Caki2 (cell line): ENCODE data around the gene TP53BP2. TPM values are rescaled to one million over a fixed set of nuclear protein-coding genes. Genes with fewer than 3 reads are reported as not detected.
"Not testable (repeated sequence)": the region's sequence is repeated elsewhere in the genome, so short reads cannot be mapped to it uniquely, and the experiment has no call there.

Source experiments
- DNase-seq: peaks from one replicate; pipeline ENCODE4 v3.0.0-alpha.2; 2015; ENCODE audit warnings: low read depth
- in situ Hi-C: cut with HindIII; loops from 2 replicates; pipeline ENCODE4 v1.10.0; 2016; ENCODE audit warnings: low sequenced_read_pairs, low pct_unique_long_range_greater_than_20kb, mixed read lengths
- total RNA-seq: library from RNA; depleted of rRNA; stranded (reverse); fragments of >200 nt; shearing (Covaris generic); gene quantifications from 2 replicates; pipeline ENCODE4 v1.2.3, GENCODE V29; 2014; ENCODE audit warnings: low replicate concordance

TP53BP2 gene
- total RNA-seq, 1 experiment from 2014 or later, result 31.8 TPM

DNA sequence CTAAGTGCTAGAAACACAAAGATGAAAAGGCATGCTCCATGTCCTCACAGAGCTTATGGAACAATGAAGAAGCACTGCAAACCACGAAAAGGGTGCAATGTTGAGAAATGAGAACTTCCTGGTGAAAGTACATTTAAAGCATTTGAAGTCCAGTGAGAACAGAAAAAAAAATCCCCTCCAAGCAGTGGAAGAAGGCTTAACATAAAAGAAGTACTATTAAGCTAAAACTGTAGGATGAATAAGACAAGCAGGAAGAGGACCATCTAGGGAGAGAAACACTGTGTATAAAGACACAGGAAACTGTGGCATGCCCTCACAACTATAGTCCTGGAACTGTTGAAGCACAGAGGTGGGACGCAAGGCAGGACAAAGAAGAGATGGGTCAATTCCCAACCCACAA lies 10.0 kb downstream of the TP53BP2 start:
- DNase-seq, result no peak
- in situ Hi-C loops, result no loop called here

GRCh38 chr1:223834660-223835263 lies 11.0 kb downstream of the TP53BP2 start:
- DNase-seq, result no peak
- in situ Hi-C loops, result no loop called here

DNA sequence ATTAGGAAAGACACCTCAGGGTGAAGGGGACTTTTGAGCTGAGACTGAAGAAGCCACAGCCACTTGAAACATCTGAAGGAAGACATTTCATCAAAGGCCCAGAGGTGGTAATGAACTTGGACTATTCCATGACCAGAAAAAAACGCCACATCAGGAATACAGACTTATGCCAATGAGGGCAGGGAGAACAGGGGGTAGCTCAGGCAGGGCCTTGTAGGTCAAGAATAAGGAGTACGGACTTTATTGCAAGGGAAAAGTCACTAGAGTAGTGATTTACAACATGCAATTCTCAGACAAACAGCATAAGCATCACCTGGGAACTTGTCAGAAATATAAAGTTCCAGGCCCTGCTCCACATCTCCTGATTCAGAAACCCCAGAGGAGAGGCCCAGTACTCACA lies 11.8 kb downstream of the TP53BP2 start:
- in situ Hi-C loops, result no loop called here
- DNase-seq, result no peak

DNA sequence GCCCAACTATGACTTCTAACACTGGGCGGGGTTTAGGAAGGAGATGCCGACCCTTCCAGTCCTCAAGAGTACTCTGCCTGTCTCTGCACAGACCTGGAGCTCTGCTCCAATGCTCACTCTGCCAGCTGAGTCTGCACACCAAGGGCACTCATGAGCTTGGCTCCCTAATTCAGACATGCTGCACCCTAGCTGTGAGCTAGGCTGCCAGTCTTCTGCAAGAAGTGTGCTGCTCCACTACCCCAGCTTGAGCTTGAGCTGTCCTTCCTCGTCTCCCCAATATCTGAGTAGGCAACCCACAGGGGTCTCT lies 13.2 kb downstream of the TP53BP2 start:
- no peak for DNase-seq
- in situ Hi-C loops, result no loop called here

DNA sequence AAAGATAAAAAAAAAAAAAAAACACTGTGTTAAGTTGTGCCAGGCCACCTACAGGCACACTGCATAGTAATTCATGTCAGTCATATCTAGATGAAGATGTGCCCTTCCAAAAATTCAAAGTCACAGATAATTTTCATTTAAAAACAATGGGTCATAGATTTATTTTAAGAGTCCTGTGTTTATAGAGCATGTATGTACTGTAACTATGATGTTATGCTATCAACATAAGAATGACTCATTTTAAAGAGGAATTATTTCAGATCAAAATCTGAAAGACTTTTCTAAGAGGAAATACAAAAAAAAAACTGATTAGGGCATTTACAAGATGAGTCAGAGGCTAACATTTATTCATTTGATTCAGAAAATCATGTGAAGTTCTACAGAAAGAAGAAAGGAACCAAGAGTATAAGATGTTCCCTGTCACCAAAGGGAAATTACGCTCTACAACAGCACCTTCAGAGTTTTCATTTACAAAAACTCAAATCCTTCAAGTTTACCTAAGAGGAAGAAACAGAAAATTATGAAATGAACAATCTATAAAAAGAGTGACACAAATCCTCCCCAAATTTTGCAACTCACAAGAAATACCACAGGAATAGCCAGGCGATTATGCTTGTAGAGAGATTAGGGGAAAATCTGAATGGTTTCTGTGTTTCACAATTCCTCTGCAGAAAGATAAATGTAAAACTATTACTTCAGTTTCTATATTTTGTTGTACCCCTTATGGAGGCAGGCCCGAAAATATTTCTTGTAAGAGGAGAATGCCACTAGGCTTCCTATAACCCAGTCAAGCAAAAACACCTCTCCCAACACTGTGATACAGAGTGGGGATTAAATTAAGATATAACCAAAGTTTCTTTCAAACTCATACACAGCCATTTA lies 13.8 kb downstream of the TP53BP2 start:
- in situ Hi-C loops, result no loop called here
- DNase-seq, result peak; percentile 72

DNA sequence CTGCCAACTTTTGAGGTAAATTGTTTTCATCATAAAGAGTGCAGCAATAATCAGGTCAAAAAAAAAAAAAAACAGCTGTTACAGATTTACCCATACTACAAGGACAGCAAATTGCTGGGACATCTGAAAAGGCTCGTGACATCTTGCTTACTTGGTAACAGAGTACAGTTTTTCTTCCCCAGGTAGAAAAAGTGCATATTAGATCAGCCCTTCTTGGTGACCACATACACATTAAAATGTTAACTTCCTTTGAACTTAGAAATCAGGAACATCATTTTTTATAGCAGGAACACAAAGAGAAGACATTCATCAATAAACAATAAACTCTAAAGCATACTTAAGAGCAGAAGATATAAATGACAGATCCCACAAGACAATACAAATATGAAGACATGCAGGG lies 16.1 kb downstream of the TP53BP2 start:
- in situ Hi-C loops, result no loop called here
- no peak for DNase-seq

DNA sequence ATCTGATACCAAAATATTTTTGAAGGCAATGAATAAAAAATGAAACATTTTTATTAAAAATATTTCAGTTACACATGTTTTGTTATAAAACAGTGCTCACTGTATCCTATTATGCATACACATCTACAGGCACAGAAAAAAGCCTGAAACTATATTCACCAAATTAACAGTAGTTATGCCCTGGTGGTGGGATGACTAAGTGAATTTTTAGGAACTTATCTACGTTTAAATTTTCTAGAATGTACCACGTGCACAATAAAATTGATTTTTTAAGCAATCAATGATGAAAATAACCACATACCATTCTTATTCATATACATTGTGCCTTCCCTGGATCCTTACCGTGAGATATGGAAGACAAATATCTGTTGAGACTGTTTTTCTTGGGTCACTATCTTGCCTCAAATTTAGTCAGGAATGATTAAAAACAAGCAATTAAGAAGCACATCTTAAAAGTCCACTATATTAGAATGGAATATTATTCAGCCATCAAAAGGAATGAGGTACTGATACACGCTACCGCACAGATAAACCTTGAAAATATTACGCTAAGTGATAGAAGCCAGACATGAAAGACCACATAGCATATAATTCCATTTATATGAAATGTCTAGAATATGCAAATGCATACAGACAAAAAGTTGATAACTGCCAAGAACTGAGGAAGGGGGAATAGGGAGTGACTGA lies 17.4 kb downstream of the TP53BP2 start:
- DNase-seq, result no peak
- in situ Hi-C loops, result no loop called here

- DNase-seq, result no peak
- in situ Hi-C loops, result no loop called here
Measured at GRCh38 chr1:223827193-223827663, 18.5 kb downstream of the TP53BP2 start.

DNA sequence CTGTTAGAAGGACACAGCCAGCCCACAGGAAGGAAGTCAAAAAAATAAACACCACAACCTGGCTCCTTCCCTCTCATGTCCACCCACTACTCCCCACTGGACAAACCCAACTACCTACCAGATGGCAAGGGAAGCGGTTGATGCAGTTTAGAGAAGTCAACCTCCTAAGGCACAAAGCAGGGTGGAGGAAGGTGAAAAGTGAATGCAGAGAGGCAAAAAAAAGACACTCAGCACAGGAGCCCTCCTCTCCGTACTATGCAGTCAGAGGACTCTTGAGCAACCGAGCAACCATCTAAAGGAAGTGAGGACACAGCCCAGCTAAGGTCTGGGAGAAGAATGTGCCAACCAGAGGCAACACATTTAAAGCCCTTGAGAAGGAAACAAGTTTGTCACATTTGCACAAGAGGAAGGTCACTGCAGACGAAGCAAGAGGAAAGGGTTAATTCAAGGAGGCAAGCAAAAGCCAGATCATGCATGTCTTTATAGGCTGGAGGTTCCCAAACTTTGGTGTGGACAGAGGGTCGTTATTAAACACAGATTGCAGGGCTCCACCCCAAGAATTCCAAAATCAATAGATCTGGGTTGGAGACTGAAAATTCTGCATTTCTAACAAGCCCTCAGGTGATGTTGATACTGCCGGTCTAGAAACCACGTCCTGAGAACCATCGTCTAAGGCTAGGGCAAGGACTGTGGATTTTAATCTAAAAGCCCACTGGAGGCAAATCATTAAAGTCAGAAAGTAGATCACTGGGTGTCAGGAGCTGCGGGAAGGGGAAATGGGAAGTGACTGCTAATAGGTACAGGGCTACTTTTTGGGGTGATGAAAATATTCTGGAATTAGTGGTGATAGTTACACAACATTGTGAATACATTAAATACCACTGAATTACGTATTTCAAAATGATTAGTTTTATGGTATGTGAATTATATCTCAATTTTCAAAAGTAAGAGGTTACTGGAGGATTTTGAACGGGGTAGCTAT lies 19.7 kb downstream of the TP53BP2 start:
- no peak for DNase-seq
- in situ Hi-C loops, result no loop called here

- DNase-seq, result no peak
- in situ Hi-C loops, result no loop called here
Measured at GRCh38 chr1:223824712-223825111, 21.0 kb downstream of the TP53BP2 start.

- in situ Hi-C loops, result no loop called here
Measured at GRCh38 chr1:223824287-223824686, 21.5 kb downstream of the TP53BP2 start.

DNA sequence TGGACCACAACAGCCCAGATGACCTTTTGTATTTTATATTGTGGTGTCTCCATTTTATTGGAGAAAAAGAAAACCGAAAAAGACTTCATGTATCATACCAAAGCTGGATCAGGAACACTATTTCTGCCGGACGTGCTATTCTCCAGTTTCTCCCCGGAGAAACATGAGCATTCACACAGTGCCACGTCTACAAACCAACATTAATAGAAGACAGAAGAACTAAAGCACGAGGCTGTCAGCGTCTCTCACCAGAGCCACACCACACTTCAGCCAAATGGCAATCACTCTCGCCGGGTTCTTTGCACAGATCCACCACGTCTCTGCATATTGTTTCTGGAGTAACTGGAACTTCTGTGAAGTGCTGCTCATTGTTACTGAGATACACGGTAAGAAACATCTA lies 24.8 kb downstream of the TP53BP2 start:
- DNase-seq, result no peak
- in situ Hi-C loops, result no loop called here

More at GRCh38 chr1:223824287-223824686, 21.5 kb downstream of the TP53BP2 start:
- DNase-seq, result no peak

GRCh38 chr1:223820515-223820858 lies 25.3 kb downstream of the TP53BP2 start:
- no peak for DNase-seq
- in situ Hi-C loops, result no loop called here

GRCh38 chr1:223819730-223820514 lies 25.8 kb downstream of the TP53BP2 start:
- in situ Hi-C loops, result no loop called here

GRCh38 chr1:223817265-223817664 lies 28.5 kb downstream of the TP53BP2 start:
- DNase-seq, in situ Hi-C loops: not testable (repeated sequence)

More at GRCh38 chr1:223819730-223820514, 25.8 kb downstream of the TP53BP2 start:
- DNase-seq, result no peak

GRCh38 chr1:223815865-223816264 lies 29.9 kb downstream of the TP53BP2 start:
- in situ Hi-C loops, result no loop called here
- no peak for DNase-seq

DNA sequence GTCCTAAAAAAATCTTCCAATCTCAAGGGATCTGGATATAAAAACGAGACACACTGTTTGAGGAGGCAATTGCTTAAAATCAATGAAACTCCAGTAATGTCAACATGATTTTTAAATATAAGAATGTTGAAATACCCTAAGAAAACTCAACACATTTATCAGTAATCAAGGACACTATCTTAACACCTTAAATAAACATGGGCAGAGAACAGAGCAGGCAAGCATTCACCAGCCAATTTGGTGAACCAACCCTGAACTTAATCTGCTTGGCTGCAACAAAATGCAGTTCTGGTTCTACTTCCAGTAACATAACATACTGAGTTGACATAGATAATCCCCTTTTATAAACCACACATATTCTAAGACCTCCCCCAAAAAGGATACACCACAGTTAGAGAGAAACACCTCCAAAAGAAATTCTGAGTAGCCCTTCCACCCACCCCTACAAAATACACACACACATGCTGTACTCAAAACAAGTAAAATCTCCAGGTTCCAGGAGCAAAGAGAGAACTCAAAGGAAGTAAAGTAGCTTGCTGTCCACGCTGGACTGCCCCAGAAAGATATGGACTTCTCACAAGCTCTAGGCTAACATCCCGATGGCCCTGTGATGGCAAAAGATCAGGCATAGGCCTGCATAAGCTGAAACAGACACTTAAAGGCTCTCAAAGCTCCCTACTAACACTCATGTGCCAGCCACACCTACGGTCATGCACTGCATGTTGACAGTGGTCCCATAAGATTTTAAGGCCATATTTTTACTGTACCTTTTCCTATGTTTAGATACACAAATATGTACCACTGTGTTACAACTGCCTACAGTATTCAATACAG lies 30.5 kb downstream of the TP53BP2 start:
- in situ Hi-C loops, result no loop called here
- no peak for DNase-seq
